HepG2 (cell line): ENCODE results near the gene FASTKD3. TPM values are rescaled to one million over a fixed set of nuclear protein-coding genes. Genes with fewer than 3 reads are reported as not detected.

Source experiments
- CENPX ChIP-seq: sonication (generic); formaldehyde crosslinking; IDR thresholded peaks from 2 replicates; pipeline ENCODE4 v1.9.0; 2021; ENCODE audit warnings: mild to moderate bottlenecking, missing genetic modification reagents, moderate library complexity
- NCOR1 ChIP-seq: fragments of 200-600 bp; sonication (generic); IDR thresholded peaks from 2 replicates; pipeline ENCODE4 v1.7.0; 2017; ENCODE audit warnings: antibody characterized with exemption, low read length, borderline replicate concordance
- STAT6 ChIP-seq: sonication (generic); formaldehyde crosslinking; IDR thresholded peaks from 2 replicates; pipeline ENCODE4 v1.4.0; 2020; ENCODE audit warnings: missing genetic modification reagents, mild to moderate bottlenecking, borderline replicate concordance
- ZBTB4 ChIP-seq: sonication (generic); formaldehyde crosslinking; IDR thresholded peaks from 2 replicates; pipeline ENCODE4 v1.4.0; 2020; ENCODE audit warnings: missing genetic modification reagents, mild to moderate bottlenecking, borderline replicate concordance
- ZNF33A ChIP-seq: sonication (generic); formaldehyde crosslinking; IDR thresholded peaks from 2 replicates; pipeline ENCODE4 v1.5.1; 2020; ENCODE audit warnings: missing genetic modification reagents, mild to moderate bottlenecking, moderate library complexity, borderline replicate concordance
- ZNF576 ChIP-seq: sonication (generic); formaldehyde crosslinking; IDR thresholded peaks from 2 replicates; pipeline ENCODE4 v1.4.0; 2020; ENCODE audit warnings: mild to moderate bottlenecking, missing genetic modification reagents
- polyA plus RNA-seq, 8 experiments: library from polyadenylated mRNA; depleted of rRNA in 3 of 8; stranded (reverse) in 7 of 8; unstranded in 1 of 8; fragments of >200 nt; fragmentation: Illumina TruSeq in 4 of 8; extraction: Trizol in 4 of 8; gene quantifications; 2 replicates each; pipeline versions ENCODE4 v1.2.1 to v1.2.3, GENCODE V29; 2011 to 2016; ENCODE audit warnings: low read depth in 4 of 8, missing spikeins in 1 of 8, mixed read lengths in 1 of 8; ENCODE audit not compliant: insufficient read depth in 1 of 8
- total RNA-seq, 5 experiments: library from RNA; depleted of rRNA; stranded (reverse); fragments of >200 nt; fragmentation: Illumina TruSeq; extraction: Trizol; gene quantifications; 2 replicates each; pipeline ENCODE4 v1.2.3, GENCODE V29; 2016; ENCODE audit warnings: low read depth in 1 of 5

Gene FASTKD3
- total and polyA plus RNA-seq, 2 of the 13 experiments (the other 11 are each of a cell fraction or from before 2014, with no cell fraction given) = 6.9 to 17.8 TPM

- TF ChIP-seq ZBTB4 (no peak), CENPX (no peak), NCOR1 (no peak), ZNF576 (no peak), ZNF33A (CRISPR knock-in tag) (no peak), STAT6 (CRISPR knock-in tag) (no peak)
These were observed 34.1 kb upstream of the FASTKD3 start (continued) for GRCh38 chr5:7902666-7903625.
